Gastrocnemius medialis (tissue), 4 donors: ENCODE results near the gene WDR43. TPM values are rescaled to one million over a fixed set of nuclear protein-coding genes. Genes with fewer than 3 reads are reported as not detected.

Experiments used
- ATAC-seq, 2 donors: fragments of 150-250 bp; one replicate each; pipeline ENCODE4 v1.9.1; 2016
- DNase-seq, 2 donors: peaks; one replicate each; pipeline ENCODE4 v3.0.0-alpha.2; 2019
- H3K27ac ChIP-seq, 4 donors: fragments of 200-600 bp; sonication (generic); 1 replicate in 1 of 4; 2 replicates in 3 of 4; pipeline ENCODE4 v1.5.1; 2016 to 2018; ENCODE audit warnings: mild to moderate bottlenecking in 2 of 4, moderate library complexity in 1 of 4
- H3K27me3 ChIP-seq, 3 donors: fragments of 200-600 bp; sonication (generic) in 2 of 3; 1 replicate in 1 of 3; 2 replicates in 2 of 3; pipeline versions ENCODE4 v1.5.1 to v1.6.0; 2016 to 2019; ENCODE audit warnings: mild to moderate bottlenecking in 1 of 3, moderate library complexity in 1 of 3
- H3K36me3 ChIP-seq, 2 donors: fragments of 200-600 bp; sonication (generic) in 1 of 2; one replicate each; pipeline ENCODE4 v1.5.1; 2017 to 2018
- H3K4me1 ChIP-seq, 2 donors: fragments of 200-600 bp; sonication (generic) in 1 of 2; one replicate each; pipeline ENCODE4 v1.5.1; 2016 to 2017; ENCODE audit warnings: mild to moderate bottlenecking in 2 of 2
- H3K4me3 ChIP-seq, 4 donors: fragments of 200-600 bp; sonication (generic) in 3 of 4; 1 replicate in 1 of 4; 2 replicates in 3 of 4; pipeline ENCODE4 v1.5.1; 2016 to 2019; ENCODE audit warnings: mild to moderate bottlenecking in 2 of 4
- H3K9me3 ChIP-seq, 3 donors: fragments of 200-600 bp; sonication (generic) in 2 of 3; 1 replicate in 1 of 3; 2 replicates in 2 of 3; pipeline ENCODE4 v1.5.1; 2016 to 2019
- POLR2A ChIP-seq, 2 donors: fragments of 450-650 bp; IDR thresholded peaks; one replicate each; pipeline ENCODE4 v1.6.1; 2017; ENCODE audit warnings: antibody characterized with exemption in 2 of 2, mild to moderate bottlenecking in 2 of 2, moderate library complexity in 2 of 2
- in situ Hi-C, 4 donors: fragments of 200-750 bp; cut with MboI; loops; one replicate each; pipeline versions ENCODE4 v1.15.0 to v1.8.0; 2017; ENCODE audit warnings: low sequenced_read_pairs in 4 of 4
- intact Hi-C: fragments of 100-400 bp; cut with DNase I; formaldehyde crosslinking; loops from one replicate; pipeline ENCODE4 v1.15.1; 2023; ENCODE audit warnings: low total_unique reads
- total RNA-seq, 4 donors: library from RNA; depleted of rRNA; stranded (reverse); fragments of >200 nt; gene quantifications; one replicate each; pipeline versions ENCODE4 v1.1.0 to v1.2.3, GENCODE V29; 2016
- TF ChIP-seq, protein P1 (sequence below), 5 experiments: fragments of 450-650 bp in 3 of 5; fragments of 200-600 bp in 2 of 5; sonication (generic) in 2 of 5; IDR thresholded peaks in 4 of 5; conservative IDR thresholded peaks in 1 of 5; 1 replicate in 4 of 5; 2 replicates in 1 of 5; pipeline ENCODE4 v1.5.1; 2016 to 2019; ENCODE audit warnings: antibody characterized with exemption in 5 of 5, mild to moderate bottlenecking in 3 of 5, moderate library complexity in 3 of 5

Gene WDR43
- total RNA-seq, 4 donors from 2014 or later = 73.5 to 105 (median 81.1) TPM

DNA sequence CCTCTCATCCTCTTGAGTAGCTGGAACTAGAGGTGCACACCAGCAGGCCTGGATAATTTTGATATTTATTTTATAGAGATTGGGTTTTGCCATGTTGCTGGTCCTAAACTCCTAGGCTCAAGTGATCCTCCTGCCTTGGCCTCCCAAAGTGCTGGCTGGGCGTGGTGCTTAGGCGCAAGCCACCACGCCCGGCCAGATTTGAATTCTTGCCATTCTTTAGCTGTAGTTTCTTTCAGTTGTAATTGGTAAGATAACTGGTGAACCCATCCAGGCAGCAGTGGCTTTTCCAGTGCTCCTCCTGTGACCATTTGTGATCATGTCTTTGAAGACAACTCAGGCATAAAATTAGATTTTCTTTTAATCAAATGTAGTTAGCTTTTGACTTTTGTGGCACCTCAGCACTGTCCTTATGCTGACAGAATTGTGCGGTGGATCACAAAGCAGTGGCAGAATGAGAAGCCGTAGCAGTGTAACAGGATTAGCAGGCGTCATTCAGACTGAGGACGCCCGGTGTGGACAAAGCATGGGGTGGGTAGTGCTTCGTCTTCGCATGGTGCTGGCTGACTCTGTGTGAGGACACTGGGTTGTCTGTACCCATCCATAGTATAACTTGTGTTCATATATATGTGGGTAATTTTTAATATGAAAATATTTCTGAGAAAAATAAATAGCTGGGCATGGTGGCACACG, 56.6 kb downstream of the WDR43 start:
- ATAC-seq = no peak
- Histone ChIP-seq H3K27ac (peak overlapping the region; percentile 86 to 95 (median 92)), H3K9me3 (no peaks in the 10 kb centered on the region), H3K4me3 (no peak overlapping the region), H3K4me1 (peaks cover 21 to 38% of the 10 kb centered on the region in 2 donors), H3K36me3 (peaks cover 5 to 33% of the 10 kb centered on the region in 2 donors), H3K27me3 (no peaks in the 10 kb centered on the region)
- no peak for DNase-seq
- intact Hi-C loops (loop anchor here (2.0 to 5.0 kb wide), 4 partner anchors 164 to 384 kb away; partner anchors contain the start of gene CLIP4), in situ Hi-C loops (loop anchor here in 2 of 4 donors (10.0 to 25.0 kb wide), 3 partner anchors 64 to 894 kb away; no protein-coding TSS in a partner anchor)
- no peak for TF ChIP-seq POLR2A (IDR thresholded peaks at IDR 0.05)
- TF ChIP-seq, protein P1, sequence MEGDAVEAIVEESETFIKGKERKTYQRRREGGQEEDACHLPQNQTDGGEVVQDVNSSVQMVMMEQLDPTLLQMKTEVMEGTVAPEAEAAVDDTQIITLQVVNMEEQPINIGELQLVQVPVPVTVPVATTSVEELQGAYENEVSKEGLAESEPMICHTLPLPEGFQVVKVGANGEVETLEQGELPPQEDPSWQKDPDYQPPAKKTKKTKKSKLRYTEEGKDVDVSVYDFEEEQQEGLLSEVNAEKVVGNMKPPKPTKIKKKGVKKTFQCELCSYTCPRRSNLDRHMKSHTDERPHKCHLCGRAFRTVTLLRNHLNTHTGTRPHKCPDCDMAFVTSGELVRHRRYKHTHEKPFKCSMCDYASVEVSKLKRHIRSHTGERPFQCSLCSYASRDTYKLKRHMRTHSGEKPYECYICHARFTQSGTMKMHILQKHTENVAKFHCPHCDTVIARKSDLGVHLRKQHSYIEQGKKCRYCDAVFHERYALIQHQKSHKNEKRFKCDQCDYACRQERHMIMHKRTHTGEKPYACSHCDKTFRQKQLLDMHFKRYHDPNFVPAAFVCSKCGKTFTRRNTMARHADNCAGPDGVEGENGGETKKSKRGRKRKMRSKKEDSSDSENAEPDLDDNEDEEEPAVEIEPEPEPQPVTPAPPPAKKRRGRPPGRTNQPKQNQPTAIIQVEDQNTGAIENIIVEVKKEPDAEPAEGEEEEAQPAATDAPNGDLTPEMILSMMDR (IDR thresholded peaks at IDR 0.05 in 4 of 5, conservative IDR thresholded peaks at IDR 0.05 in 1 of 5) = no peak

DNA sequence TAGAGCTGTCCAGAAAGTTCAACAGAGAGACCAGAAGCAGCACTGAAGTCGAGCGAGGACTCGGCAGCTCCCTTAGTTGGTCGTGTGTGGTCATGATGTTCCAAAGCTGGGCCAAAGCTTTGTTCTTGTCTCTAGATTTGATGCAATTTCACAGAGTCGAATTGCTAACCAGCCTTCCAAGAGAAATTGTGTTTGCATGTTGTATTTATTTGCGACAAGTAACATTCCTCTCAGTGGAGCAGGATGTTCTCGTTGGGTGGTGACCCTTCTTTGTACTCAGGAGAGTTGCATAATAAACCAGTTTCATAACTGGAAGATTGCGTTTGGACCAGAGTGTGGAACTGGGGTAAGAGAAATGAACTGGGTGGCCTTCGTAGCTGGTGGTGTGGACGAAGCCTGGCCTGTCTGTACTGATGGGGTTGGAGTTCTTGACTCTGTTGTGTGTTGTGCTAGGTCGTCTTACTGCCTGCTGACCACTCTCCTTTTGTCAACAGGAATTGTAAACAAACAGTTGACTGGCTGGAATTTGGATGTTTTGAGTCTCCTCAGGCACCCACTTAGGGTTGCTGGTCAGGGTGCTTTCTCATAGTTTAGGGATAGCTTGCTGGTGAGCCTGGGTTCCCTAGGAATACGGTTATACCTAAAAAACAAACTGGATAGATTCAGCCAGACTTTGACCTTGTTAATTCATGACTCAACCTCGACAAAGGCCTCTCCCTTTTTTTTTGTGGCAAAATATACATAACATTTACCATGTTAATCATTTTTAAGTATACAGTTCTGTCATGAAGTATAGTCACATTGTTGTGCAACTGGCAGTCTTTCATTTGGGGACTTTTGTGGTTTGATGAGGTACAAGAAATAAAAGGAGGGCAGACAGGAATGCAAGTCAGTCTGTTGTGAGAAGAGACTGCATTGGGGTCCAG, 57.7 kb downstream of the WDR43 start:
- H3K4me3 ChIP-seq = no peak overlapping the region
- no peaks in the 10 kb centered on the region for H3K27me3 ChIP-seq
- intact Hi-C loops (loop anchor here (1.0 to 5.0 kb wide), 7 partner anchors 57 to 385 kb away; partner anchors contain the start of genes CLIP4 and WDR43), in situ Hi-C loops (loop anchor here in 2 of 4 donors (10.0 to 25.0 kb wide), 3 partner anchors 63 to 893 kb away; no protein-coding TSS in a partner anchor)
- H3K36me3 ChIP-seq = peaks cover 0 to 23% of the 10 kb centered on the region in 2 donors
- ATAC-seq = peak; percentile 84 to 95
- H3K9me3 ChIP-seq = no peaks in the 10 kb centered on the region
- H3K4me1 ChIP-seq = peaks cover 21 to 38% of the 10 kb centered on the region in 2 donors
- H3K27ac ChIP-seq = peak overlapping the region; percentile 86 to 95 (median 92)
- peak; percentile 80 to 89 for DNase-seq
- TF ChIP-seq, protein P1 (IDR thresholded peaks at IDR 0.05 in 4 of 5, conservative IDR thresholded peaks at IDR 0.05 in 1 of 5) = peak in 1 of 5 experiments; percentile 22
- TF ChIP-seq POLR2A (IDR thresholded peaks at IDR 0.05) = peak; percentile 60 to 78

DNA sequence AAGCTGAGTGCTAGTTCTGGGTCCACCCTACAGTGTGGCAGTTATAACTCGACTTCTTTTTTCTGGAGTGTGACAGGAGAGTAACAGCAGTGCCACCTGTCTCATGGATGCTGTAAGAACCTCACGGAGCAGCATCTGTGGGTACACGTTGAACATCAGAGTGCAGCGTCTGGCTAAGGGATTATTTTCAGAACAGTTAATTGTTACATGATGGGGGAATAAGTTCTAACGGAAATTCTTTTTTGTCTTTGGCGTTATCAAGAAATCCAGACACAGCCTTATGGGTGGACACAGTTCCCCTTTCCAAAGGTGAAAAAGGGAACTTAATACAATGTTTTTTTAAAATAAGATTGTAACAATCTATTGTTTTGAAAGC, 58.4 kb downstream of the WDR43 start:
- intact Hi-C loops (loop anchor here (1.0 to 5.0 kb wide), 6 partner anchors 58 to 386 kb away; partner anchors contain the start of gene WDR43), in situ Hi-C loops (loop anchor here in 2 of 4 donors (10.0 to 25.0 kb wide), 3 partner anchors 62 to 892 kb away; no protein-coding TSS in a partner anchor)
- peak in 1 of 2 donors; percentile 27 for TF ChIP-seq POLR2A (IDR thresholded peaks at IDR 0.05)
- TF ChIP-seq, protein P1 (IDR thresholded peaks at IDR 0.05 in 4 of 5, conservative IDR thresholded peaks at IDR 0.05 in 1 of 5) = peak in 3 of 5 experiments; percentile 4 to 22 (median 18)
- Histone ChIP-seq H3K9me3 (no peaks in the 10 kb centered on the region), H3K4me3 (no peak overlapping the region), H3K27ac (peak overlapping the region; percentile 86 to 95 (median 92)), H3K4me1 (peaks cover 21 to 38% of the 10 kb centered on the region in 2 donors), H3K27me3 (no peaks in the 10 kb centered on the region), H3K36me3 (peaks cover 0 to 17% of the 10 kb centered on the region in 2 donors)
- peak; percentile 73 to 76 for ATAC-seq
- peak; percentile 70 to 80 for DNase-seq

DNA sequence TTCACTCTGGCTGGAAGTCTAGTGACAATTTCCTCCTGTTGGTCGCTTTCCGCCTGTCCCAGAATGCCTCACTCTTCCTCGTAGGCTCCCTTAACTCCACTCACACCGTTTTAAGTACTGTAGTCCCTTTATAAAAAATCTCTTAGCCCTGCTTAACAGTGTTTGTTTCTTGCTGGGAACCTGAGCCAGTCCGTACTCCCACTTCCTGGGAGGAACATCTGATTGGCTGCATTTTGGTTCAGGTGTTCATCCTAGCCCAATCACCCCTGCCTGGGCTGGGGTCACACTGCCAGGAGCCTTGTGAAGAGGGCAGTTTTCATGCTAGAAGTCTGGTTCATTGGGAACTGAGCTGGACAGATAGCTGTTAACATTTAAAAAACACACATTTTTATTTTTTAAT, 61.0 kb downstream of the WDR43 start:
- Histone ChIP-seq H3K36me3 (no peaks in the 10 kb centered on the region), H3K4me1 (peaks cover 27 to 39% of the 10 kb centered on the region in 2 donors), H3K9me3 (no peaks in the 10 kb centered on the region), H3K27ac (no peak overlapping the region), H3K4me3 (no peak overlapping the region), H3K27me3 (no peaks in the 10 kb centered on the region)
- intact Hi-C loops (loop anchor here (5.0 kb wide), 1 partner anchor 352 kb away; no protein-coding TSS in a partner anchor), in situ Hi-C loops (loop anchor here (5.0 to 25.0 kb wide), 7 partner anchors 57 to 889 kb away; no protein-coding TSS in a partner anchor)
- DNase-seq (no peak), ATAC-seq (no peak)
- TF ChIP-seq, protein P1 (IDR thresholded peaks at IDR 0.05 in 4 of 5, conservative IDR thresholded peaks at IDR 0.05 in 1 of 5) = no peak
- no peak for TF ChIP-seq POLR2A (IDR thresholded peaks at IDR 0.05)
